Stimulated activated CD4-positive, alpha-beta T cell treated with anti-CD3 and anti-CD28 coated beads, Interleukin-2, amount 100 ng/mL, for 24 hours (primary cell): ENCODE results near the gene CARD11.

Source experiments
- DNase-seq, 2 donors: peaks; one replicate each; pipeline ENCODE4 v3.0.0-alpha.2; 2020

CARD11 gene

DNA sequence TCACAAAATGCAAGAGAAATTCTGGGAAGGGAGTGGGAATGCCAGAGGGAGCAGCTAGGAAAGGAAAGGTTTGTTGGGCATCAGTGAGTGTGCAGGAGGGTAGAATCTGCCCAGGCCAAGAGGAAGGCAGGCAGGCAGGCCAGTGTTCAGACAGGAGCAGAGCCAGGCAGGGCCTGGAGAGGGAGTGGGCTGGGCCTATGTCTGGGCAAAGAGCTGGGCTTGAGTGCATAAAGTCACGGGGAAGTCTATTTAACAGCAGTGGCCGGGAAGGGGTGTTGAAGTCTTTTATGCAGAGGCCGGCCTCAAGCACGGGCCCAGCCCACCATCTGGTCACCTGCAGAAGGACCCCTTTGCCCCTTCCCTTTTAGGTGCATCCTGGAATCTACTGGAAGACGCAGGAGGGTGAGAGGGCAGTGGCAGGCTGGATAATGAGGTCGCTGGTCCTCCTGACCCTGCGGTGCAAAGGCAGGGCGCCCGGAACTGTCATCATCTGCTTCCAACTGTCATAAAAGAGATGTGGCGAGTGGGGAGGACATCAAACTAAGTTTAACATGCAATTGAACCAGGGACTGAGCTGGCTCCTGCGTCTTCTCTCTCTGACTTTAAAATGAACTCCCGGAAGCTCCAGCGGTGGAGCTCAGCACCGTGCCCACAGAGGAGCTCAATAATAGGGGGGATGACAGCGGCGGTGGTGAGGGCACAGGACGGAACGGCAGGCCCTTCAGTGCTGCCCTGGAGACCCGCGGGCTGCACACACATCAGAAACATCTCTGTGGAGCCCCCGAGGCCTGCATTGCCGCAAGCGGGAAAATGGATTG, 29.5 kb downstream of the CARD11 start:
- DNase-seq: no peak

DNA sequence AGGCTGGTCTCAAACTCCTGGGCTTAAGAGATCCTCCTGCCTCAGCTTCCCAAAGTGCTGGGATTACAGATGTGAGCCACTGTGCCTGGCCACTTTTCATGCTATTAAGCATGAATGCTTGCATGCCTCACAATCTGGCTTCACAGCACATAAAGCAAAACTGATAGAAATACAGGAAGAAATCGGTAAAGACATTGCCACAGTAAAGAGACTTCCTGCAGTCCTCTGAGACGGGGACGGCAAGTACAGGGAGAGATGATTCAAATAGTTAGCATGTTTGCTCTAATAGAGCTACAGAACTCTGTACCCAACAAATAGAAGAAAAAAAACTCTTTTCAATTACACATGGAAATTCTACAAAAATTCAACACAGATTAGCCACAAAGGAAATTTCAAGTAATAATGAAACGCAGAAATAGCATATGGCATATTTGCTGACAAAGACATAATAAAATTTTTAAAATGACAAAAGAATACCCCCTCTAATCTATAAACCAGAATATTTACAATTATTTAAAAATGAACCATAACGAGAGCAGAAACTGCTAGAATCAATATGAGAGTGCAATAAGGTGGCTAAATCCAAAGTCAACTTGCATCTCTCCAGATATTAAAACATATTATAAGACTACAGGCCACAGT, 32.3 kb downstream of the CARD11 start:
- DNase-seq: no peak

DNA sequence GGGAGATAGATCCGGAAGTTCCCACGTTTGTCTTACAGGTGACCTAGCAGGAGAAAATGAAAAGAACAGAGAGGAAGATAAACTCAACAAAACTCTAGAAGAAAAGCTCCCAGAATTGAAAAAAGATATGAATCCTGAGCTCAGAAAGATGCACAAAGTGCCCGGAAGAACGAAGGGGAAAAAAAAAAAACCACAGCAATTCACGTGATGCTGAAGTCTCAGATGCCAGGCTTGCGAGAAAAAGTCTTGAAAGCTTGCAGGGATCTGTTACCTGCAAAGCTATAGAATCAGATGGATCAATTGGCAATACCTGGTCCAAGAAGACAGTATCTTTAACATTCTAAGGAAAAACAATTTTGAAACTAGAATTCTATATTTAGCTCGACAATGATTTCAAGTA, 33.5 kb downstream of the CARD11 start:
- DNase-seq: no peak

DNA sequence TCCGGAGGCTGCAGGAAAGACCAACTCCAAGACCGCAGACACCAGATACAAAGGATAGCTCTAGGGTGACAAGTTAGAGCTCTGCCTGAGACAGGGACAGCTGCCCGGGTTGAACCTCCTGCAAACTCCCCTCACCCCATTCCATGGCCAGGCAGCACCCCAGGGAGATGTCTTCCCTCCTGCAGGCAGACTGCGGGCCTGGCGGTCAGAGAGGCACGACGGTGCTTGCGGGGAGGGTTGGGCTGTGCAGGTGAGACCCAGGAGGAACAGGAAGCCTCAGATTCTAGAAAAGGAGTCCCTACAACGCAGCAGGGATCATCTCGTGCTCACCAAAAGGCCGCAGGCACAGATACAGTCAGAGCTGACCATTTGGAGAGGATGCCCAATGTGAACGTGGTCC, 34.6 kb downstream of the CARD11 start:
- no peak for DNase-seq

DNA sequence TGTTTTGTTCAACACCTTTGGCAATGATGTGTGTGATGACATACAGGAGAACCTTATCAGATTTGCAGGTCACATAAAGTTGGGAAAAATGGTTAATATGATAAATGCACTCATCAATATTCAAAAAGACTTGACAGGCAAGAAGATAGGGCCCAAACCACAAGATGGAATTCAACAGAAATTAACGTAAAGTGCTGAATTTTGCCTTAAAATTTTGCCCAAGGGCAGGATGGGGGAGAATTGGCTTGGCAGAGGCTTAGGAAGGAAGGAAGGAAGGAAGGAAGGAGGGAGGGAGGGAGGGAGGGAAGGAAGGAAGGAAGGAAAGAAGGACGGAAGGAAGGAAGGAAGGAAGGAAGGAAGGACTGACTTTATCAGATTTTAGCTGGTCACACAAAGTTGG, 35.3 kb downstream of the CARD11 start:
- DNase-seq: no peak

DNA sequence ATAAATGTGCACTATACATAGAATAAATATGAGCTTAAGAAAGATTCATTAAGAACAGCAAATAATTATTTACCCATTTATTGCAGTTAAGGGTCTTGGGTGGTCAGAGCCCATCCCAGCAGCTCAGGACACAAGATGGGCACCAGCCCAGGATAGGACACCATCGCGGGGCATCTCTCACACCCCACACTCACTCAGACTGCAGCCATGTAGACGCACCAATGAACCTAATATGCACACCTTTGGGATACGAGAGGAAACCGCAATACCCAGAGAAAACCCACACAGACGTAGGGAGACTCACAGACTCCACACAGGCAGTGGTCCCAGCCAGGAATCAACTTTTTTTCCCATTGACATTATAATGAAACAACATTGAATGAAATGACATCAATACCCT, 36.0 kb downstream of the CARD11 start:
- DNase-seq: no peak

DNA sequence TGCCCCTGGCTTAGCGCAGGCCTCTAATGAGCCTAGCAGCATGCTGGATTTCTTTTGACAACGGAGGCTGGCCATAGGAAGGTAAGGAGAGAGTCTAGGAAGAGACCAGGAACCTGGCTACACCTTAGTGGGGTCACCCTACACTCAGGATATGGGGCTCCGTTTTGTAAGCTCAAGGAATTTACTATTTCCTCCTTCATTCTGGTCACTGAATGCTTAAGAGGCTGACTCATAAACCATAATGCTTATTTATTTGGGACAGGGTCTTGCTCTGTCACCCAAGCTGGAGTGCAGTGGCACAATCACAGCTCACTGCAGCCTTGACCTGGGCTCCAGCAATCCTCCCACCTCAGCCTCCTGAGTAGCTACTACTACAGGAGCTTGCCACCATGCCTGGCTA, 38.4 kb downstream of the CARD11 start:
- DNase-seq: no peak

DNA sequence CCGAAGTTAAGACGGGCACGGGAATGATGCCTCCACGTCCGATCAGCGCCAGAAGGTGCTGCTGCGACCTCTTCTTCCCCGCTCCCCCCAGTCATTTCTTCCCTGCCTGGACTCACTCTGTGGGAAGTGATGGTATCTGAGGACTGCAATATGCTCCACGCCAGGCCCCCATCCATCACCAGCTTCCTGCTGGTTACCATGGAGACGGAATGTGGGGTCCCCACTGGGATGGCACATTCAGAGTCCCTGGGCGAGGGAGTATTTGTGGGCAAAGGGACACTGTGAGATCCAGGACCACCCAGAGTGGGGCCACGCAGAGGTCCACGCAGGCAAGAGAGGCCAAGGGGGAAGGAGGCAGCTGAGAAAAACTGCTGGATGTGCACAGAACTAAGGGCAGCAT, 39.7 kb downstream of the CARD11 start:
- no peak for DNase-seq

DNA sequence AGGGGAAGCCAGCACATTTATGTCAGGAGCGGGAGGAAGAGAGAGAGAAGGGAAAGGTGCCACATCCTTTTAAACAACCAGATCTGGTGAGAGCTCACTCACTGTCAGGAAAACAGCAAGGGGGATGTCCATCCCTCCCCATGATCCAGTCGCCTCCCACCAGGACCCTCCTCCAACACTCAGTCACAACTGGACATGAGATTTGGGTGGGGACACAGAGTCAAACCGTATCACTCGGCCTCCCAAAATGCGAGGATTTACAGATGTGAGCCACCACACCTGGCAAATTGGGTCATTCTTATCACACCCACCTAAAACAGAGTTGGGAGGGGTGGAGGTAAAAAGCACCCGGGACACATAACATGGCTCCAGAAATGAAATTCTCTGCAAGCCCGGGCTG, 41.0 kb downstream of the CARD11 start:
- DNase-seq: no peak

DNA sequence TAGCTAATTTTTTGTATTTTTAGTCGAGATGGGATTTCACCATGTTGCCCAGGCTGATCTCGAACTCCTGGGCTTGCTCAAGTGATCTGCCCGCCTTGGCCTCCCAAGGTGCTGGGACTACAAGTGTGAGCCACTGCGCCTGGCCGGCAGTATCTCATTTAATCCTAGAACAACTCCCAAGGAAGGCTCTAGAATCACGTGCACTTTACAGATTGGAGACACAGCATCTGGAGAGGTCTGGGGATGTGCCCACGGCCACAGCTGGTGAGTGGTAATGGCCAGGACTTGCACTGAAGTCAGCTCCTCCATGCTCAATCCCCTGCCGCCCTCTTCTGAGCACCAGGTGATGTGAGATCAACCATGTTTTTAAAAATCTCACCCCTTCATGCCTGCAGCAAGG, 43.1 kb downstream of the CARD11 start:
- DNase-seq: no peak

DNA sequence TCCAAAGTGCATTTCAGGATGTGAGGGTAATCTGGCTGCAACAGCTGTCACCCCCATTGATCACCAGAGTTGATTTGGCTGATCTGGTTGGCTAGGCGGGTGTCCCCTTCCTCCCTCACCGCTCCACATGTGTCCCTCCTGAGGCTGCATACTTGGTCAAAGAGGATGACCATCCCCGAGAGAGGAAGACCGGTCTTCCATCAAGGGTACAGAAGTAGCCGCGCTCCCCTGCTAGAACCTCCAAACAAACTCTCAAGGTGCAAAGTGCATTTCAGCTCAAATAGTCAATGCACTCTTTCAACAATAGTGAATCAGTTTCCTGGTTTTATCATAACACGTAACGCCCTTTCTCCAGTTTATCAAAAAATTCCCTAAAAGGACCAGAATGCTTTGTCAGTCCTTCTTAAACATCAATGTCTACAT, 44.6 kb downstream of the CARD11 start:
- DNase-seq: no peak

DNA sequence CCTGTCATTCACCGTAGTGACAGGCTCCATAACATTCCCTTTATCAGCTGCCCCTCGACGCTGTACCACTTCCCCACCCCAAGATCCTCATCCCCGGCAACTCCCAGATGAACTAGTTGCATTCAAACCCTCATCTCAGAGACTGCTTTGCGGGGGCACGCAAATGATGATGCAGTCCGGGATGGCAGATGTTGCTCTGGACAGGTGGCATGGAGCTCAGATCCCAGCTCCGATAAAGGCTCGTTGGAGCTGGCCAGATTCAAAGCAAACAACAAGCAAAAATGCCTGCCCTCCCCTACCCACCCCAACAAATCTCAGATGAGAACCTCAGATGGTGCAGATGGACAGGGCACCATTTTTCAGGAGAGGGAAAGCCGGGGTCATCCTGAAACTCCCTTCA, 46.7 kb downstream of the CARD11 start:
- DNase-seq: no peak

DNA sequence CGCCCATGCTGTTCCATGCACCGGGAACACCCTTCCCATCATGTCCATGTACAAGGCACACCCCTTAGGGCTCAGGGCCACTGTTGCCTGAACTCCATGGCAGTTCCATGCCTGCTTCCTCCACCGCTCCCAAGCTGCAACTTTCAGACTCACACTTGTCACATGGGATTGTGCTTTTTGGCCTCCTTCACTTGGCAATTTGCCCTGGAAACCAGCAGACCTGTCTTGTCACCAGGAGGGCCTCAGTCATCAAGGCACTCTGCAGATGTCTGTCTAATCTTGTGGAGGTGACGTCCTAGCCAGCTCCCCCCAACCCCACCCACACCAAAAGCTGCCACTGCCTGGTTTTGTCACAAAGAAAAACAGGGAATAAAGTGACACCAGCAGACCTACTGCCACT, 47.5 kb downstream of the CARD11 start:
- DNase-seq: no peak

DNA sequence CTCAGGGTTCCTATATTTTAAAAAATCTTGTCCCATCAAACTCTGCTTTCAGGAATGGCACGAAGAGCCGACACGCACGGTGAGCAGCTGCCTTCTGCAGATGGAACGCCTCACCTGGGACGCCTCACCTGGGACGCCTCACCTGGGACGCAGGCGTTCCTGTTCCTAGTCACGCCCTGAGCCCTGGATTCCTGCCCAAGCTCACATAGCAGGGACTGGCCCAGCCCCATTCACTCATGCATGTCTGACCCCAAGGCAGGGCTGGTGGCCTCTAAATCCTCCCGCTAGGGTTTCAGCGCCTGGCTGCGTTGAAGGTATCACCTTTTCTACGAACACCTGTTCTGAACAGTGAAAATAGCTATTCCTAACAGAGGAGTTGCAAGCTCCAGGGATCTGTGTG, 49.8 kb downstream of the CARD11 start:
- no peak for DNase-seq

DNA sequence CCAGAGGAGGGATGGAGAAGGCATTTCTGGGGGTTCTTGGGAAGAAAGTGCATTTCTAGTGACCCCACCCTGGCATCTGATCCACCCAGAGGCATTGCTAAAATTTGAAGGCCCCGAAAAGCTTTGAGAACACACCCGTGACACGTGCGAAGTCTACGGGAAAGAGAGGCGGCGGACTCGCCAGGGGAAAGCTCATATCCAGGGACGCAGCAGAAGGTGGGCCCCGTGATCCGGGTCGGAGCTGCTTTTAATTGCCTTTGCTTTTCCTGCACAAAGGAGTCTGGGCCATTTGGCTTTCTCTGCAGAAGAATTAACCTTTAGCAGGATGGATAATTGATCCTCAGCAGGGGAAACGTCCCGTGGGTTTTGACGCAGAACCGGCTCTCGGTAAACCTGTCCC, 50.3 kb downstream of the CARD11 start:
- no peak for DNase-seq

DNA sequence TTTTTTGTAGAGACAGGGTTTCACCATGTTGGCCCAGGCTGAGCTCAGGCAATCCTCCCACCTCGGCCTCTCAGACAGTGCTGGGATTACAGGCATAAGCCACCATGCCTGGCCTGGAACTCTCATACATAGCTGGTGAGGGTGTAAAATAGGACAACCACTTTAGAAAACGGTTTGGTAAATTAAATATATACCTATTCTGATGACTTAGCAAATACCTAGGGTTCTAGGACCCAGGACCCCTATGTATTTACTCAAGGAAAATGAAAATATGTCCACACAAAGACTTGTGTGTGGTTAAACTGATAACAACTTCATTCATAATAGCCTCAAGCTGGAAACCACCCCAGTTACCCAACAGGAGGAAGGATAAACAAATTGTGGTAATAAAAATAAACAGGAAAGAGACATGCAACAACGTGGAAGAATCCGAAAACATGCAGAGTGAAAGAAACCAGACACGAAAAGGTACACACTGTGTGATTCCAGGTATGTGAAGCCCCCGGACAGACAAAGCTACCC, 52.7 kb downstream of the CARD11 start:
- no peak for DNase-seq

DNA sequence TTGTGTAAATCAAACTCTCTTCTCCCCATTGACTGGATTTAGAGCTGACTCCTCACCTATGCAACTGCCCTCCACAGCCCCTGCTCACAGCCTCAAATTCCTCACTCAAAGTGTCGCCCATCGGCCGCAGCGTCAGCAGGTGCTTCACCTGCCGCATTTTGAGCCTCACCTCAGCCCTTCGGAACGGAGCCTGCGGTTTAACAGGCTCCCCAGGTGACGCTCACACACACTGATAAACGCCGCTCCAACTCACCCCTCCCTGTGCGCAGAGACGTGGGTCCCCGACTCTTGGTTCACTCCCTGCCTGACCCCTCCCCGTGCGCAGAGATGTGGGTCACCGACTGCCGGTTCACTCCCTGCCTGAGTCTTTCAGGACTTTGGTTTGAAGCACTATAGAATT, 57.1 kb downstream of the CARD11 start:
- no peak for DNase-seq

DNA sequence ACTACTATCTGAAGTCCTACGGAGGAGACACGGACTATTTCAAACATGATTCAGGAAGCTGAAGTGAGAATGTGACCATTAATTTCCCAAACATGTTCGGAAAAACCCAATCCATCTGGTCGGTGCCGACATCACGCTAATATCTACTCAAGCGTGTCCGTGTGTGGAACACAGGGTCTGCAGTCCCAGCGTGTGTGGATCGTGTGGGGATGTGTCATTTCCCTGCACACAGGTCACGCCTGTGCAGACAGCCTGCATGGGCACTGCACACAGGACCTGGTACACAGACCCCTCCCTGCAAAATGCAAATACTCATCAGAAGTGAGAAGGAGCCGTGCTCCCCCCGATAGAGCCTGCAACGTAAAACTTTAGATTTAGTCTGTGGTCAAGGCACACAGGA, 57.8 kb downstream of the CARD11 start:
- no peak for DNase-seq

DNA sequence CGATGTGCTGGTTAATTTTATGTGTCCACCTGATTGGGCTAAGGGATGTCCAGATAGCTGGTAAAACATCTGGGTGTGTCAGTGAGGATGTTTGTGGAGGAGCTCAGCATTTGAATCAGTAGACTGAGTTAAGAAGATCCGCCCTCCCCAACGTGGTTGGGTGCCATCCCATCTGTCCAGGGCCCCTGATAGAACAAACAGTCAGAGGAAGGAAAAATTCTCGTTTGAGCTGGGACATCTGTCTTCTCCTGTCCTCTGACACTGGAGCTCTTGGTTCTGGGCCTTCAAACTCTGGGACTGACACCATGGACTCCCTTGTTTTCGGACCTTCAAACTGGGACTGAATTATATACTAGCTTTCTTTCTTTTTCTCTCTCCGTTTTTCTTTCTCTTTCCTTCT, 59.6 kb downstream of the CARD11 start:
- DNase-seq: no peak

DNA sequence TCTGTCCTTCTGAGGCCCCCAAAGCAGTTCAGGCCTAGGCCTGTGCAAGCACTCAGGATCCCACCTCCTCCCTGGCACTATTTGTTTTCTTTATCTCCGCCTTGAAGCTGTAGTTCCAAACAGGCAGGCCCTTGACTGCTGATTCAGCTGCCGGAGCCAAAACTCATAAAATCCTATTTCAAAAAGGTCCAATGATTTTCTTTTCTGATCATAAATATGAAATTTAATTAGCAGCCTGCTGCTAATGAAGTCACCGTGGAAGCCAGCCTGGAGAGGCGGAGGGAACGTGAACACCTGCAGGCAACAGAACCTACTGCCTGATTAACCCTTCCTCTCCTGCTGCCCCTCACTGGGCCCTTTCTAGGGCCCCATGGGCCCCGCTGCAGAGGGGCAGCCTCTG, 60.1 kb downstream of the CARD11 start:
- DNase-seq: no peak

DNA sequence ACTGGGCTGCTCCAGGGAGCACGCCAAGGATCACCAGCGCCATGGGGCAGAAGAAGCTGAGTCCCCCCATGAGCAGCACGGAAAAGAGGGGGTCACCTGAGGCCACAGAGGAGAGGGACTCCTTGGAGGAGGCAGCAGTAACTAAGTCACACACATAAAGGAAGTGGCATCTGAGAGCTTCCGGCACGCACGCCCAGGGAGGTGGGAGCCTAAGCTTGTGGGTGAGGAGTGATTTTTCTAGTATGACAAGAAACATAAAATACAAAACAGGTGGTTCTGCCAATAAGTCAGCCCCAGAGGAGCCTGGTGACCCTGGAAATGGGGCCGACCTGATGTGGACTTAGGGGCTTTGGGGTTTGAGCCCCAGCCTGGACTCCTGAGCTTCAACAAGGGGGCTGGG, 60.8 kb downstream of the CARD11 start:
- peak; percentile 49 to 54 for DNase-seq

DNA sequence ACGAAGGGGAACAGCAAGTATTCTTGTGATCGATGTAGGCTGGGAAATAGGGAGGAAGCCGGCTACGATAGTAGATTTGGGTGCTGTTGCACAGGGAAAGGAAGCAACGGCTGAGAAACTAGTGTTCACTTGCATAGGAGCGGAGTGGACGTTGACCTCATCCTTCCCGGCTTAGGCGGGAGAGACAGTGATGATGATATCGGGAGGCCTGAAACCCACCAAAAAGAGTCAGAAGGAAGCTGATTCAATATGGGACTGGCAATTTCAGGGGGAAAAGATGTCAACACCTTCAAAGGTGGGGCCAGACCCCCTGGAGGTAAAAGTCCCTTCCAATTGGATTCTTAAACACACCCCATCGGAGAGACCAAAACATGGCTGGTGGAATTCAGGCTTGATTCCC, 61.3 kb downstream of the CARD11 start:
- DNase-seq: no peak

DNA sequence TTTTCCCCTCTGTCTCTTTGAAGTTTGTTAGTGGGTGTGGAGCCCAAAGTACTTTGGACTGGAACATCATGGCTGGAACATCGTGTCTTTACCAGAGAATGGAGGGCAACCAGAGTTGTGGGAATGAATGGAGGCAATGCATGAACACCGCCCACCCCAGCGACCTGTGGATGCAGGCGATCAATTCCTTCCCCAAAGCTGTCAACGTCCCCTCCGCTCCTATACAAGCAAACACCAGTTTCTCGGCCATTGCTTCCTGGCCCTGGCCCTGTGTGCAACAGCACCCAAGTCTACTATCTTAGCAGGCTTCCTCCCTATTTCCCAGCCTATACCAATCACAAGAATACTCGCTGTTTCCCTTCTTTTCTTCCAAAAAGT, 62.6 kb downstream of the CARD11 start:
- DNase-seq: no peak

DNA sequence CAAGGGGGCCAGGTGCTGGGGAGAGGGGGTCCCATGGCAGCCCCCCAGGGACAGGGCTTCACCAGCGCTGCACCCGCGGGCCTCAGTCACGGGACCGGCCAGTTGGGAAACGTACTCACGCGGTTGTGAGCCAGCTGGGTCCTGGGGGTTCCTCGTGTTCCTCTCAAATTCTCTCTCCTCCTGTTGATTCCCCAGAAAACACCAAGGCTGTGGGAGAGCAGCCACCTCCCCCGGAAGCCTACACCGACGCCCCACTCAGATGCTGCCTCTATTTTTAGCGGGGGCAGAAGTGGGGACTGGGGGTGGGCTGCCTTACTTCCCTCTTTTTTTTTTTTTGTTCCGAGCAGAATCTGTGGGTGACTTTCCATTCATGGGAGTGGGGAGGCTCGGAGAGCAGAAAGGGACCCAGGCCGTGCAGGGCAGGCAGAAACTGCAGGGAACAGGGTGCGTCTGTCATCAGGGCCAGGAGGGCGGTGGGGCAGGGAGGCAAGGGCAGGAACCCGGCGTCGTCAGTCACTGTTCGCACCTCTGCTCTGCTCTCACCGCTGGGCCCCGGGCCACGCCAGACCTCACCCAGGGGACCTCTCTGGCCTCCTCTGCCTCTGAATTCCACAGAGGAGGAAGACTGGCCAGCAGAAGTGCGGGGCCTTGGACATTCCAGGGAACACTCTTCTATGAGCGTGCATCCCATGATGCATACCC, 63.1 kb downstream of the CARD11 start:
- DNase-seq: no peak
